Mucosa of descending colon (tissue), 3 donors: ENCODE measurements around the gene TMEM30B. TPM values are rescaled to one million over a fixed set of nuclear protein-coding genes. Genes with fewer than 3 reads are reported as not detected.
"Not testable (repeated sequence)": the region's sequence is repeated elsewhere in the genome, so short reads cannot be mapped to it uniquely, and the experiment has no call there.

Experiments used
- ATAC-seq: fragments of 200-7000 bp; cut with Tn5 transposase; one replicate; pipeline ENCODE4 v1.9.1; 2020; ENCODE audit warnings: mild to moderate bottlenecking, moderate library complexity
- DNase-seq, 3 donors: peaks; one replicate each; pipeline ENCODE4 v3.0.0-alpha.2; 2020
- H3K36me3 ChIP-seq: fragments of 200-600 bp; one replicate; pipeline ENCODE4 v1.8.0; 2021; ENCODE audit warnings: low read depth, mild to moderate bottlenecking
- H3K4me1 ChIP-seq: fragments of 200-600 bp; one replicate; pipeline ENCODE4 v1.8.0; 2021; ENCODE audit warnings: low read depth, mild to moderate bottlenecking
- H3K4me3 ChIP-seq: fragments of 200-600 bp; one replicate; pipeline ENCODE4 v1.8.0; 2021; ENCODE audit warnings: mild to moderate bottlenecking
- H3K9me3 ChIP-seq: fragments of 200-600 bp; one replicate; pipeline ENCODE4 v1.8.0; 2021; ENCODE audit warnings: mild to moderate bottlenecking
- CTCF ChIP-seq: fragments of 200-600 bp; IDR thresholded peaks from one replicate; pipeline ENCODE4 v1.8.0; 2022; ENCODE audit warnings: antibody characterized with exemption, mild to moderate bottlenecking
- intact Hi-C, 2 donors: fragments of 100-400 bp; cut with DNase I in 1 of 2; cut with micrococcal nuclease in 1 of 2; formaldehyde crosslinking; loops; one replicate each; pipeline versions ENCODE4 v1.11.0 to v1.11.1; 2022; cut with DNase I, micrococcal nuclease
- total RNA-seq, 3 donors: library from RNA; stranded (reverse); fragmentation: NEBNext Ultra II Directional in 2 of 3; extraction: Animal tissue kit (Norgen Biotek cat#: 25700) in 2 of 3; gene quantifications; one replicate each; pipeline versions ENCODE4 v1.2.1 to v1.2.4, GENCODE V29; 2021 to 2023
- donor health status: DM: no; HTN: no; CAD: no; lungs with moderate emphysema.
- donor health status: DM: no; HTN: no; CAD: no.
- donor health status: DM: no; HTN: yes; CAD: no.

Gene TMEM30B
- total RNA-seq, 3 donors from 2014 or later: 26.2 to 83.8 (median 54.1) TPM

DNA sequence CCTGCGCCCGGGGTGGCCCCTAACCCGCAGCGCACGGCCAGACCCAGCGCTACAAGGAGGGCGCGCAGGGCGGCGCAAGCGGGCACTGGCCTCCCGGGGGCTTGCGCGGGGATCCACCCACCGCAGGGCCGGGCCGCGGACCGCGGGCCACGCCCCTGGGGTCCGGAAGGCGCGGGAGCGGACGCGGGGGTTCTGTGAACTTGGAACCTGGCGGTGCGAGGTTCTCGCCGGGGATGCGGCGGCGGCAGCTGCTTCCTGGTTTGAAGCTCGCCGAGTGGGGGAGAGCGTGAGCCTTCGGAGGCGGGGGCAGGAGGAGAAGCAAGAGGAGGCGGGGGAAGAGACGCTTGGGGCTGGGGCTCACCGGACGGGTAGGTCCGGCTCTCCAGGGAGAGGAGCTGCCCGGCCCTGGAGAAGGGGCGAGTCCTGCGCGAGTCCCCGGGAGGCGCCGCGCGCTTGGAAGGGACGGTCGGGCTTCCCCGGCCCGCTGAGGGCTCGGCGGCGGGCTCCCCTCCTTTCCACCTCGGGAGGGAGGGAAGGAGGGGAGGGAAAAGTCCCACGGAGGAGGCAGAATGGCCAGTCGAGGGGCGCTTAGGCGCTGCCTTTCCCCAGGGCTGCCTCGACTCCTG is 40.4 kb upstream of the TMEM30B start, which contains the start of gene PRKCH:
Gene PRKCH, plus strand, starts transcription at position 195 of the 626 bp plus-strand sequence. CDS start 523 bp downstream, outside the sequence.
- H3K4me1 ChIP-seq: peaks cover 13% of the 10 kb centered on the region
- no peak for TF ChIP-seq CTCF
- peak; percentile 84 for ATAC-seq
- intact Hi-C loops: no loop called here
- no peaks in the 10 kb centered on the region for H3K9me3 ChIP-seq
- peak; percentile 81 to 89 (median 86) for DNase-seq
- no peaks in the 10 kb centered on the region for H3K36me3 ChIP-seq
- H3K4me3 ChIP-seq: peak within 1 kb of the TSS; percentile 37

DNA sequence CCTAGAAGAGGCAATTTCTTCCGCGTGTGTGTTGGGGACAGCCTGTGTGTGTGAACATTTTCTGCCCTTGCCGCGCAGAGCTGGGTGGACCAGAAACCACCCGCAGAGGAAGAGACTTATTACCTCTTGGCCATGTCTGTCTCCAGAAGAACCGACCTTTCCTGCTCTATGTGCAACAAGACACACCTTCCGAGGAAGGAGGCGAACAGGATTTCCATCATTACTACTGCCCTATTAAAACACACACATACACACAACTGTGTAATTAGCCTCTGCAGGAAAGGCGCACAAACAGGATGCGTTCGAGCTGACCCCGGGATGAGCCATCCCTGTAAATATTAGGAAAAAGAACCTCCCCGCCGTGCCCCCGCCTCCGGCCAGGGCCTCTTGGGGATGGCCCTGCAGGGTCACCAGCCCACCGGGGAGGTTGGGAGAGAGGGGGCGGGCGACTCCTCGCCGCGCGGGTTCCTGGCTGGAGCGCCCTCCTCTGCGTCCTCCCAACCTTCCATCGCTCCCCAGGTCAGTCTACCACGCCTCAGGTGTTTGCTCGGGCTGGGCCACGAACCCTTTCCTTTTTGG is 39.8 kb upstream of the TMEM30B start:
- peak; percentile 37 for ATAC-seq
- Histone ChIP-seq H3K36me3 (no peaks in the 10 kb centered on the region), H3K9me3 (no peaks in the 10 kb centered on the region), H3K4me3 (peak overlapping the region; percentile 37), H3K4me1 (peaks cover 13% of the 10 kb centered on the region)
- TF ChIP-seq CTCF: no peak
- intact Hi-C loops: no loop called here
- peak in 1 of 3 donors; percentile 32 for DNase-seq

DNA sequence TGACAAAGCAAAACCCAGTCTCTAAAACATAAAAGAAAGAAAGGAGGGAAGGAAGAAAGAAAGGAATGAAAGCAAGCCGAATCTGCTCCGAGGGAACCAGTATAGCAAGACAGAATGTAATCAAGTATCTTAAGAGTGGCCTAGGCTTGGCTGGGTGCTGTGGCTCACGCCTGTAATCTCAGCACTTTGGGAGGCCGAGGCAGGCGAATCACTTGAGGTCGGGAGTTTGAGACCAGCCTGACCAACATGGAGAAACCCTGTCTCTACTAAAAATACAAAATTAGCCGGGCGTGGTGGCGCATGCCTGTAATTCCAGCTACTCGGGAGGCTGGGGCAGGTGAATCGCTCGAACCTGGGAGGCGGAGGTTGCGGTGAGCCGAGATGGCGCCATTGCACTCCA is 39.0 kb upstream of the TMEM30B start:
- DNase-seq, H3K9me3 ChIP-seq, H3K4me3 ChIP-seq, ATAC-seq, intact Hi-C loops, H3K36me3 ChIP-seq: not testable (repeated sequence)
- peaks cover 13% of the 10 kb centered on the region for H3K4me1 ChIP-seq

DNA sequence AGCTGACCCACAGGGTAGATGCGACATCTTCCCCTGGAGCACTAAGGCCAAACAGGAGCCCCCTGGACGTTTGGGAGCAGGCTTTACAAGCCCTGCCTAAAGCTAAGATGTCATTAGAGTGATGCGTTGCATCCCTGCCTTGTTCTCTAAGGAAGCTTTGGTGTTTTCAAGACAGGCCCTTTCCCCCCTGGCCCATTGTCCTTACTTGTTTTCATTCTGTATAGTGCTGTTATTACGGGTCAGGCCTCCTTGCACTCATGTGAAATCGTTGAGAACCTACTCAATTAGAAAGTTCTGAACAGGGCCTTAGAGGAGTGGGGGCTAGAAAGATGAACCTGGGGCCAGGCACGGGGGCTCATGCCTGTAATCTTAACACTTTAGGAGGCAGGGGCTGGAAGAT is 38.6 kb upstream of the TMEM30B start:
- no peak for DNase-seq
- no peak for TF ChIP-seq CTCF
- Histone ChIP-seq H3K4me1 (peaks cover 13% of the 10 kb centered on the region), H3K4me3 (no peak overlapping the region), H3K9me3 (no peaks in the 10 kb centered on the region), H3K36me3 (no peaks in the 10 kb centered on the region)
- intact Hi-C loops: no loop called here
- ATAC-seq: no peak

GRCh38 chr14:61319086-61319485 is 37.9 kb upstream of the TMEM30B start:
- DNase-seq (no peak), ATAC-seq (no peak)
- Histone ChIP-seq H3K36me3 (no peaks in the 10 kb centered on the region), H3K9me3 (no peaks in the 10 kb centered on the region), H3K4me3 (no peak overlapping the region), H3K4me1 (peaks cover 13% of the 10 kb centered on the region)
- no peak for TF ChIP-seq CTCF
- intact Hi-C loops: no loop called here

DNA sequence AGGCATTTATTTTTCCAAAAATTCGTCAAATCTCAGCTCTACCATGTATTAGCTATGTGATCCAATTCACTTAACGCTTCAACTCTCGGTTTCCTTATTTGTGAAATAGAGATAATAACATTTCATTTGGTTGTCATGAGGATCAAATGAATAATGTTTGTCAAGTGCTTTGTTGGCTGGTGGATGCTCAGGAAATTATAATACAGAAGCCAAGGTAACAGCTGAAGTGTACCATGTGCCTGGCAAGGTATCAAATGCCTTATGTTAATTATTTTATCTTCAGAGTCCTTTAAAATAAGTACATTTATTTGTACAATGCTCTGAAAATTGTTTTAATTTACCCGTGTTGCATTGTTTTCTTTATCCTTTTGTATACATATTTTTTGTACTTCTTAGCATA is 34.2 kb upstream of the TMEM30B start:
- Histone ChIP-seq H3K36me3 (no peaks in the 10 kb centered on the region), H3K4me3 (no peak overlapping the region), H3K9me3 (peaks cover 6% of the 10 kb centered on the region), H3K4me1 (no peaks in the 10 kb centered on the region)
- no peak for TF ChIP-seq CTCF
- DNase-seq: no peak
- no peak for ATAC-seq
- intact Hi-C loops: no loop called here

DNA sequence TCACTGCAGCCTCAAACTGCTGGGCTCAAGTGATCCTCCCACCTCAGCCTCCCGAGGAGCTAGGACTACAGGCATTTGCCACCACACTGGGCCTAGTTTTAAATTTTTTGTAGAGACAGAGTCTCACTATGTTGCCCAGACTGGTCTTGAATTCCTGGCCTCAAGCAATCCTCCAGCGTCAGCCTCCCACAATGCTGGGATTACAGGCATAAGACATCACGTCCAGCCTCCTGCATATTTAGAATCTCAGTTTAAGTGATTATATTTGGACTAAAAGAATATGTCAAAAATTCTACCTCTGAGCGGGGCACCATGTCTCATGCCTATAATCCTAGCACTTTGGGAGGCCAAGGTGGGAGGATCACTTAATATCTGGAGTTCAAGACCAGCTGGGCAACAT is 27.6 kb upstream of the TMEM30B start:
- H3K4me3 ChIP-seq, ATAC-seq, H3K36me3 ChIP-seq, H3K9me3 ChIP-seq, DNase-seq, intact Hi-C loops, H3K4me1 ChIP-seq: not testable (repeated sequence)
